ENCODE results near the gene BCAR3.

DNA sequence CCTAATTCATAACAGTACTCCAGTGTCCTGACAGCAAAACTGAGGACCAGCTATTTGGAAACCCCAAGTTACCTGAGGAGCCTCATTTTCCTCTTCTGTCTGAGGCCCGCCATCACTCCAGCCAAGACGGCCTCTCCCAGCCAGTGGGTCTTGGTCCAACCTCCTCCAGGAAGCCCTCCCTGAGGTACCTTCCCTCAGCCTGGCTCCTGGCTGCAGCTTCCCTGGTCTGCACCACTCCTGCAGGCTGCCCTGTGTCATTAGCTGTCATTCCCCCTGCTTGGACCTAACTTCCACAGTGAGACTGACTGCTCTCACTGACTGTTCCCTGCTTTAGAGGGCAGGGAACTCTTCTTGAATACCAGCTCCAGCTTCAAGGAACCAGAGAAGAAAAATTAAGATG lies 33.0 kb downstream of the BCAR3 start:
- TF ChIP-seq, protein P1, sequence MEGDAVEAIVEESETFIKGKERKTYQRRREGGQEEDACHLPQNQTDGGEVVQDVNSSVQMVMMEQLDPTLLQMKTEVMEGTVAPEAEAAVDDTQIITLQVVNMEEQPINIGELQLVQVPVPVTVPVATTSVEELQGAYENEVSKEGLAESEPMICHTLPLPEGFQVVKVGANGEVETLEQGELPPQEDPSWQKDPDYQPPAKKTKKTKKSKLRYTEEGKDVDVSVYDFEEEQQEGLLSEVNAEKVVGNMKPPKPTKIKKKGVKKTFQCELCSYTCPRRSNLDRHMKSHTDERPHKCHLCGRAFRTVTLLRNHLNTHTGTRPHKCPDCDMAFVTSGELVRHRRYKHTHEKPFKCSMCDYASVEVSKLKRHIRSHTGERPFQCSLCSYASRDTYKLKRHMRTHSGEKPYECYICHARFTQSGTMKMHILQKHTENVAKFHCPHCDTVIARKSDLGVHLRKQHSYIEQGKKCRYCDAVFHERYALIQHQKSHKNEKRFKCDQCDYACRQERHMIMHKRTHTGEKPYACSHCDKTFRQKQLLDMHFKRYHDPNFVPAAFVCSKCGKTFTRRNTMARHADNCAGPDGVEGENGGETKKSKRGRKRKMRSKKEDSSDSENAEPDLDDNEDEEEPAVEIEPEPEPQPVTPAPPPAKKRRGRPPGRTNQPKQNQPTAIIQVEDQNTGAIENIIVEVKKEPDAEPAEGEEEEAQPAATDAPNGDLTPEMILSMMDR (IDR thresholded peaks at IDR 0.05) = no peak
- no peak for TF ChIP-seq POLR2AphosphoS5 (IDR thresholded peaks at IDR 0.05)

All from suprapubic skin (tissue), 3 donors.